Spleen (tissue), 11 donors: ENCODE results near the gene EID3. TPM values are rescaled to one million over a fixed set of nuclear protein-coding genes. Genes with fewer than 3 reads are reported as not detected.
"Not testable (repeated sequence)": the region's sequence is repeated elsewhere in the genome, so short reads cannot be mapped to it uniquely, and the experiment has no call there.

Experiments
- DNase-seq: peaks from one replicate; pipeline ENCODE4 v3.0.0-alpha.2; 2020
- H3K27ac ChIP-seq, 8 donors: fragments of 200-600 bp; sonication (generic) in 7 of 8; 1 replicate in 4 of 8; 2 replicates in 4 of 8; pipeline versions ENCODE4 v1.5.0 to v1.8.0; 2016 to 2021; ENCODE audit warnings: inconsistent platforms in 4 of 8, mild to moderate bottlenecking in 4 of 8, moderate library complexity in 1 of 8
- H3K27me3 ChIP-seq, 7 donors: fragments of 200-600 bp; sonication (generic) in 6 of 7; replicated peaks in 1 of 7; 1 replicate in 4 of 7; 2 replicates in 3 of 7; pipeline versions ENCODE4 v1.5.0 to v1.8.0; 2016 to 2021; ENCODE audit warnings: inconsistent platforms in 3 of 7, mild to moderate bottlenecking in 1 of 7
- H3K36me3 ChIP-seq, 6 donors: fragments of 200-600 bp; sonication (generic) in 5 of 6; 1 replicate in 4 of 6; 2 replicates in 2 of 6; pipeline versions ENCODE4 v1.5.0 to v1.8.0; 2016 to 2021; ENCODE audit warnings: inconsistent platforms in 2 of 6
- H3K4me1 ChIP-seq, 6 donors: fragments of 200-600 bp; sonication (generic) in 5 of 6; 1 replicate in 3 of 6; 2 replicates in 3 of 6; pipeline versions ENCODE4 v1.5.0 to v1.8.0; 2016 to 2021; ENCODE audit warnings: inconsistent platforms in 3 of 6
- H3K4me3 ChIP-seq, 8 donors: fragments of 200-600 bp; sonication (generic) in 7 of 8; 1 replicate in 4 of 8; 2 replicates in 4 of 8; pipeline versions ENCODE4 v1.5.0 to v1.8.0; 2016 to 2021; ENCODE audit warnings: inconsistent platforms in 4 of 8, mild to moderate bottlenecking in 4 of 8, moderate library complexity in 2 of 8
- H3K9me3 ChIP-seq, 8 donors: fragments of 200-600 bp; sonication (generic) in 7 of 8; 1 replicate in 4 of 8; 2 replicates in 4 of 8; pipeline versions ENCODE4 v1.5.0 to v1.8.0; 2016 to 2021; ENCODE audit warnings: inconsistent platforms in 4 of 8
- POLR2A ChIP-seq, 3 donors: fragments of 450-650 bp; IDR thresholded peaks; one replicate each; pipeline ENCODE4 v1.5.1; 2017; ENCODE audit warnings: antibody characterized with exemption in 3 of 3, mild to moderate bottlenecking in 1 of 3
- POLR2AphosphoS5 ChIP-seq, 3 donors: sonication (generic); formaldehyde crosslinking; IDR thresholded peaks; one replicate each; pipeline ENCODE4 v1.5.1; 2017; ENCODE audit warnings: antibody characterized with exemption in 3 of 3
- WGBS, 5 donors: extraction: QIAGEN DNeasy Blood & Tissue Kit in 3 of 5; methylation state at CpG; one replicate each; pipeline versions ENCODE4 v1.1.5 to v1.1.7; 2013 to 2018; 5-methylcytosine and 5-hydroxymethylcytosine counted together
- intact Hi-C: fragments of 100-400 bp; cut with DNase I; formaldehyde crosslinking; loops from one replicate; pipeline ENCODE4 v1.15.0; 2023; ENCODE audit warnings: low total_unique reads
- polyA plus RNA-seq, 3 donors: library from polyadenylated mRNA; stranded (reverse); fragments of 200-250 nt; gene quantifications; one replicate each; pipeline ENCODE4 v1.2.1, GENCODE V29; 2013
- total RNA-seq, 7 donors: library from RNA; depleted of rRNA in 3 of 7; stranded (reverse); fragments of >200 nt in 3 of 7; fragmentation: NEBNext Ultra II Directional in 4 of 7; extraction: Animal tissue kit (Norgen Biotek cat#: 25700) in 4 of 7; gene quantifications; one replicate each; pipeline versions ENCODE4 v1.1.0 to v1.2.1, GENCODE V29; 2016 to 2021
- TF ChIP-seq, protein P1 (sequence below), 11 experiments: fragments of 200-600 bp in 7 of 11; fragments of 450-650 bp in 4 of 11; sonication (generic) in 4 of 11; IDR thresholded peaks in 8 of 11; conservative IDR thresholded peaks in 3 of 11; 1 replicate in 7 of 11; 2 replicates in 4 of 11; pipeline versions ENCODE4 v1.4.0 to v1.8.0; 2016 to 2021; ENCODE audit warnings: antibody characterized with exemption in 11 of 11, inconsistent platforms in 4 of 11, mild to moderate bottlenecking in 1 of 11
- donor health status: healthy with polysubstance abuse.
- donor health status: DM: no; HTN: no; CAD: no; lungs with moderate emphysema.
- donor health status: DM: no; HTN: no; CAD: no.
- donor health status: Bipolar disorder and iron deficiency.
- donor health status: healthy.
- donor health status: DM: no; HTN: no; CAD: no.
- donor health status: DM: yes; HTN: yes; CAD: no.

EID3 gene
- total and polyA plus RNA-seq, 10 donors: 2.4 to 20.8 (median 6.1) TPM

- Histone ChIP-seq H3K27me3 (no peaks in the 10 kb centered on the region), H3K4me1 (no peaks in the 10 kb centered on the region), H3K27ac (no peak overlapping the region), H3K9me3 (no peaks in the 10 kb centered on the region), H3K36me3 (no peaks in the 10 kb centered on the region), H3K4me3 (no peak overlapping the region)
- intact Hi-C loops: no loop called here
- DNase-seq: no peak
- 65 to 89% (median 76%) methylated on average over 1 of the region's 1 CpG for WGBS, 5 donors
- TF ChIP-seq POLR2AphosphoS5 (IDR thresholded peaks at IDR 0.05) (no peak), POLR2A (IDR thresholded peaks at IDR 0.05) (no peak)
- TF ChIP-seq, protein P1, sequence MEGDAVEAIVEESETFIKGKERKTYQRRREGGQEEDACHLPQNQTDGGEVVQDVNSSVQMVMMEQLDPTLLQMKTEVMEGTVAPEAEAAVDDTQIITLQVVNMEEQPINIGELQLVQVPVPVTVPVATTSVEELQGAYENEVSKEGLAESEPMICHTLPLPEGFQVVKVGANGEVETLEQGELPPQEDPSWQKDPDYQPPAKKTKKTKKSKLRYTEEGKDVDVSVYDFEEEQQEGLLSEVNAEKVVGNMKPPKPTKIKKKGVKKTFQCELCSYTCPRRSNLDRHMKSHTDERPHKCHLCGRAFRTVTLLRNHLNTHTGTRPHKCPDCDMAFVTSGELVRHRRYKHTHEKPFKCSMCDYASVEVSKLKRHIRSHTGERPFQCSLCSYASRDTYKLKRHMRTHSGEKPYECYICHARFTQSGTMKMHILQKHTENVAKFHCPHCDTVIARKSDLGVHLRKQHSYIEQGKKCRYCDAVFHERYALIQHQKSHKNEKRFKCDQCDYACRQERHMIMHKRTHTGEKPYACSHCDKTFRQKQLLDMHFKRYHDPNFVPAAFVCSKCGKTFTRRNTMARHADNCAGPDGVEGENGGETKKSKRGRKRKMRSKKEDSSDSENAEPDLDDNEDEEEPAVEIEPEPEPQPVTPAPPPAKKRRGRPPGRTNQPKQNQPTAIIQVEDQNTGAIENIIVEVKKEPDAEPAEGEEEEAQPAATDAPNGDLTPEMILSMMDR (IDR thresholded peaks at IDR 0.05 in 8 of 11, conservative IDR thresholded peaks at IDR 0.05 in 3 of 11): no peak
These were observed 39.8 kb upstream of the EID3 start for GRCh38 chr12:104263580-104264358.

GRCh38 chr12:104265436-104265835 is 38.1 kb upstream of the EID3 start:
- WGBS, 5 donors: 87 to 99% (median 95%) methylated on average over 11 to 19 of the region's 24 CpGs
- DNase-seq, H3K27ac ChIP-seq, H3K27me3 ChIP-seq, H3K9me3 ChIP-seq, H3K36me3 ChIP-seq, intact Hi-C loops, H3K4me1 ChIP-seq, H3K4me3 ChIP-seq: not testable (repeated sequence)

- 91 to 96% (median 94%) methylated on average over 10 to 11 of the region's 11 CpGs for WGBS, 5 donors
- intact Hi-C loops: no loop called here
- no peaks in the 10 kb centered on the region for H3K36me3 ChIP-seq
- no peak overlapping the region for H3K4me3 ChIP-seq
- no peaks in the 10 kb centered on the region for H3K27me3 ChIP-seq
- H3K27ac ChIP-seq: no peak overlapping the region
- DNase-seq: no peak
- peaks cover 0 to 14% (median 3%) of the 10 kb centered on the region in 6 donors for H3K4me1 ChIP-seq
- H3K9me3 ChIP-seq: no peaks in the 10 kb centered on the region
- TF ChIP-seq POLR2A (IDR thresholded peaks at IDR 0.05): no peak
- TF ChIP-seq, protein P1 (IDR thresholded peaks at IDR 0.05 in 8 of 11, conservative IDR thresholded peaks at IDR 0.05 in 3 of 11): no peak
- TF ChIP-seq POLR2AphosphoS5 (IDR thresholded peaks at IDR 0.05): no peak
These were observed 30.6 kb upstream of the EID3 start for GRCh38 chr12:104272938-104273337.

DNA sequence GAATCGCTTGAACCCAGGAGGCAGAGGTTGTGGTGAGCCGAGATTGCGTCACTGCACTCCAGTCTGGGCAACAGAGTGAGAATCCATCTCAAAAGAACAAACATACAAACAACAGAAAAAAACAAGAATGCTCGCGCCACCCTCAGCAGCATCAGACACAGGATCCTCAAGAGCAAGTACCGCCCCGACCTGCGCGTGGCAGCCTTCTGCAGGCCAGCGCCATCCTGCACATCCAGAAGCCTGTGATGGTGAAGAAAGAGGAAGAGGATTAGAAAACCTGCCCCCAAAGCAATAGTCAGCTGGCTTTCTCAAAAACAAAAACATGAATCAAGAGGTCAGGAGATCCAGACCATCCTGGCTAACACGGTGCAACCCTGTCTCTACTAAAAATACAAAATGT is 30.0 kb upstream of the EID3 start:
- no peaks in the 10 kb centered on the region for H3K36me3 ChIP-seq
- intact Hi-C loops: no loop called here
- H3K27me3 ChIP-seq: no peaks in the 10 kb centered on the region
- DNase-seq: no peak
- no peak overlapping the region for H3K27ac ChIP-seq
- no peak overlapping the region for H3K4me3 ChIP-seq
- TF ChIP-seq POLR2AphosphoS5 (IDR thresholded peaks at IDR 0.05): no peak
- TF ChIP-seq, protein P1 (IDR thresholded peaks at IDR 0.05 in 8 of 11, conservative IDR thresholded peaks at IDR 0.05 in 3 of 11): no peak
- no peak for TF ChIP-seq POLR2A (IDR thresholded peaks at IDR 0.05)
- peaks cover 0 to 14% (median 3%) of the 10 kb centered on the region in 6 donors for H3K4me1 ChIP-seq
- WGBS, 5 donors: 90 to 94% (median 93%) methylated on average over 11 of the region's 11 CpGs
- H3K9me3 ChIP-seq: no peaks in the 10 kb centered on the region
